GM12864 (cell line): ENCODE results near the gene FAM177B.

Experiments used
- DNase-seq: peaks from one replicate; pipeline ENCODE4 v3.0.0-alpha.2; 2011; ENCODE audit warnings: low read depth
- H3K4me3 ChIP-seq: 2 replicates; pipeline ENCODE4 v1.5.1; 2011; ENCODE audit warnings: mild to moderate bottlenecking, low read depth, low read length, control low read depth
- TF ChIP-seq, protein P1 (sequence below): IDR thresholded peaks from 2 replicates; pipeline ENCODE4 v1.5.1; 2011; ENCODE audit warnings: low read depth, mild to moderate bottlenecking, moderate library complexity, low read length, control low read depth, inconsistent platforms; ENCODE audit errors: missing control alignments

Gene FAM177B

DNA sequence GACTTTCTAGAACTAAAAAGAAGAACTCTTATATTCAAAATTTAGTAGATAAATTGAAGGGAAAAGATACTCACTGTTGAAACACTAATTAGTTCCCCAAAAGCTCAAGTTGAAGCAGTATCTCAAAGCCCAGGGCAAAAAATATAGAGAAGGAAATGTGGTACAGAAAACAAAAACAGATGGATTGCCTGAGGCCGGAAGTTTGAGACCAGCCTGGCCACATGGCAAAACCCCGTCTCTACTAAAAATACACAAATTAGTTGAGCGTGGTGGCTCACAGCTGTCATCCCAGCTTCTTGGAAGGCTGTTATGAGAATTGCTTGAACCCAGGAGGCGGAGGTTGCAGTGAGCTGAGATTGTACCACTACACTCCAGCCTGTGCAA, 36.0 kb downstream of the FAM177B start:
- peak; percentile 73 for DNase-seq

DNA sequence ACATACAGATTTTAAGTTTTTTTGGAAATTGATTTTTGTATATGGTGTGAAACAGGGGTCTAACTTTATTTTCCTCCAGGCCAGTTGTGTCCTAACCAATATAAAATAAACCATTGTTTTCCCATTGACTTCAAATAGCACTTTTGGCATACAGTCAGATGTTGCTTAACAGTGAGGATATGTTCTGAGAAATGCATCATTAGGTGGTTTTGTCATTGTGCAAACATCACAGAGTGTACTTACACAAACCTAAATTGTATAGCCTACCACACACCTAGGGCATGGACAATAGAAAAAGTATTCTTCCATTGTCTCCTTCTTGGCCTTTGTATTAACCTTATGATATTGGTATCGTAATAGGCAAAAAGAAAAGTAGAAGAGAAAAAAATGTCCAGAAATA, 40.5 kb downstream of the FAM177B start:
- TF ChIP-seq, protein P1, sequence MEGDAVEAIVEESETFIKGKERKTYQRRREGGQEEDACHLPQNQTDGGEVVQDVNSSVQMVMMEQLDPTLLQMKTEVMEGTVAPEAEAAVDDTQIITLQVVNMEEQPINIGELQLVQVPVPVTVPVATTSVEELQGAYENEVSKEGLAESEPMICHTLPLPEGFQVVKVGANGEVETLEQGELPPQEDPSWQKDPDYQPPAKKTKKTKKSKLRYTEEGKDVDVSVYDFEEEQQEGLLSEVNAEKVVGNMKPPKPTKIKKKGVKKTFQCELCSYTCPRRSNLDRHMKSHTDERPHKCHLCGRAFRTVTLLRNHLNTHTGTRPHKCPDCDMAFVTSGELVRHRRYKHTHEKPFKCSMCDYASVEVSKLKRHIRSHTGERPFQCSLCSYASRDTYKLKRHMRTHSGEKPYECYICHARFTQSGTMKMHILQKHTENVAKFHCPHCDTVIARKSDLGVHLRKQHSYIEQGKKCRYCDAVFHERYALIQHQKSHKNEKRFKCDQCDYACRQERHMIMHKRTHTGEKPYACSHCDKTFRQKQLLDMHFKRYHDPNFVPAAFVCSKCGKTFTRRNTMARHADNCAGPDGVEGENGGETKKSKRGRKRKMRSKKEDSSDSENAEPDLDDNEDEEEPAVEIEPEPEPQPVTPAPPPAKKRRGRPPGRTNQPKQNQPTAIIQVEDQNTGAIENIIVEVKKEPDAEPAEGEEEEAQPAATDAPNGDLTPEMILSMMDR = no peak
- DNase-seq = no peak
- no peak overlapping the region for H3K4me3 ChIP-seq

More for the DNA sequence above, 36.0 kb downstream of the FAM177B start:
- peak overlapping the region; percentile 29; the same call in 1 of the 2 replicates for H3K4me3 ChIP-seq
- TF ChIP-seq, protein P1 = no peak

DNA sequence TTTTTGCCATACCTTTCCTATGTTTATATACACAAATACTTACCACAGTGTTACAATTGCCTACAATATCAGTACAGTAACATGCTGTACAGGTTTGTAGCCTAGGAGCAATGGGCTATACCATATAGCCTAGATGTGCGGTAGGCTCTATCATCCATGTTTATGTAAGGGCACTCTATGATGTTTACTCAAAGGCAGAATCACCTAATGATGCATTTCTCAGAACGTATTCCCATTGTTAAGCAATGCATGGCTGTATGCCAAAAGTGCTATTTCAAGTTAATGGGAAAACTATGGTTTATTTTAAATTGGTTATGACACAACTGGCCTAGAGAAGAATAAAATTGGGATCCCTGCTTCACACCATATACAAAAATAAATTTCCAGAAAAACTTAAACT, 41.0 kb downstream of the FAM177B start:
- DNase-seq = no peak
- H3K4me3 ChIP-seq = no peak overlapping the region
- TF ChIP-seq, protein P1 = no peak

DNA sequence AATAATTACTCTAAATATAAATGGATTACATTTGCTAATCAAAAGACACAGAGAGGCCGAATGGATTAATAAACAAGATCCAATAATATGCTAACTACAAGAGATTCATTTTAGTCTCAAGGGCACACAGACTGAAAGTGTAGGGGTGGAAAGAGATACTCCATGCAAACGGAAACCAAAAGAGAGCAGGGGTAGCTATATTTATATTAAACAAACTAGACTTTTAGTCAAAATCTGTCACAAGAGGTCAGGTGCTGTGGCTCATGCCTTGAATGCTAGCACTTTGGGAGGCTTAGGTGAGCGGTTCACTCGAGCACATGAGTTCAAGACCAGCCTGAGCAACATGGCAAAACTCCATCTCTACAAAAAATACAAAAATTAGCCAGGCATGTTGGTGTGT, 44.2 kb downstream of the FAM177B start:
- H3K4me3 ChIP-seq = no peak overlapping the region
- peak; percentile 26 for DNase-seq
- TF ChIP-seq, protein P1 = no peak

DNA sequence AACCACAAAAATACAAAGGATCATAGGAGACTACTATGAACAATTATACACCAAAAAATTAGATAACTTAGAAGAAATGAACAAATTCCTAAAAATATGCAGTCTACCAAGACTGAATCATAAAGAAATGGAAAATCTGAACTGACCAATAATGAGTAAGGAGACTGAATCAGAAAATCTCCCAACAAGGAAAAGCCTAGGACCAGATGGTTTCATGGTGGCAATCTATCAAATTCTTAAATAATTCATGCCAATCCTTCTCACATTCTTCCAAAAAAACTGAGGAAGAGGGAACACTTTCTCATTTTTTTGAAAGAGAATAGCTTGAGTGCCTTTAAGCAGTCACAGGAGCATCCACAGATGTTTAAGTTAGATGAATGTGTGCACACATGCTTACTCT, 46.0 kb downstream of the FAM177B start:
- H3K4me3 ChIP-seq = no peak overlapping the region
- TF ChIP-seq, protein P1 = no peak
- no peak for DNase-seq

DNA sequence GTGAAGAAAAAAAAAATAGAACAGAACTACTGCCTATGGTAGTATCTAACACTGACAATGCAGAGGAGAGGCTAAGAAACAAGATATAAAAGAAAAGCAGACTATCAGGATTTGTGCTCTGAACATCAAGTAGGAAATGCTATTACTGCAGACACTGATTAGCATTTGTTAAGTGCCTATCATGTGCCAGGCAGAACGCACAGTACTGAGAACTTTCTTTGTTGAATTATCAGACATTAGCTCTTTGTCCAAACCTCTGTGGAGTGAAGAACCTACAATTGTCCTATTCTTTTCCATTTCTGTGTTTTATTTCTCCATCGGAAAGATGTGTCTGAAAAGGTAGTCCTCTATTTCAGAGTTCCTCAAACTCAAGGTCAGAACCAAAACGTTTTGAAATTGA, 47.4 kb downstream of the FAM177B start:
- no peak for DNase-seq
- no peak overlapping the region for H3K4me3 ChIP-seq
- TF ChIP-seq, protein P1 = no peak

DNA sequence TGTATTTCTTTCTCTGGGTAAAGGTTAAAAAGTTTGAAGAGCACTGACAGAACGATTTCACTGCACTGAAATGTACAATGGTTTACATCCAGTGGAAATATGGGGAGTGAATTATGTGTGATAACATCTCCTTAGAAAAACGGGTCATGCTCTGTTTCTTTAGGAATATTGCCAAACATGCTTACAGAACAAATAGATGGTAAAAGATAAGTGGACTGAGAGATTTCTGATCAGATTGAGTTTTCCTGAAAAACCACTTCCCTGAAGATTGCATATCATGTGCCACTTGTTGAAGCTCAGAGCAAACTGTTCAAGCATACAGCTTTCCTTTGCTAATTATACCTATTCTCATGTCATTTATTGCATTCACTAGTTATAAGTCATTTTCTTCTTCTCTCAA, 47.9 kb downstream of the FAM177B start:
- H3K4me3 ChIP-seq = no peak overlapping the region
- TF ChIP-seq, protein P1 = no peak
- DNase-seq = no peak
